Hypothalamus (tissue), 51 donors: ENCODE data around the gene SPOCK3.
A peak's percentile ranks its signal among the peaks of the same experiment; 100 is the strongest.

Experiments
- DNase-seq, 51 donors: peaks; one replicate each; lab custom pipeline; 2025; lab: John Stamatoyannopoulos, UW

SPOCK3 gene

DNA sequence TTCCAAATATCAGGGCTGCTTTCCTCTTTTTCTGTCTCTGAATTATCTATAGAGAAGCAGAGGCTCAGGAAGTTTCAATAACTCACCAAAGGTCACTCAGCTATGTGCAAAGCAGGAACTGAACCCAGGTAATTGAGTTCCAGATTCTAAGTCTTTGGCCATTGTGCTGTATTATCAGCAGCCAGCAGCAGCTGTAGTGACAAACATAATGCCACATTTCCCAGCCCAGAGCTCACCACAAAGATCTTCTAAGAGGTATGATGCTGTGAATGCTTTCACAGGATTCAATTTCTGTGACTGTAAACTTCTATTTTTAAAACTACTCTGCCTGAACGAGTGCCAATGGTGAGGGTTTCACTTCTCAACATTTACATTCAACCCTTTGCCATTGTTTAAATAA is 56.4 kb downstream of the SPOCK3 start:
- DNase-seq, result no peak

DNA sequence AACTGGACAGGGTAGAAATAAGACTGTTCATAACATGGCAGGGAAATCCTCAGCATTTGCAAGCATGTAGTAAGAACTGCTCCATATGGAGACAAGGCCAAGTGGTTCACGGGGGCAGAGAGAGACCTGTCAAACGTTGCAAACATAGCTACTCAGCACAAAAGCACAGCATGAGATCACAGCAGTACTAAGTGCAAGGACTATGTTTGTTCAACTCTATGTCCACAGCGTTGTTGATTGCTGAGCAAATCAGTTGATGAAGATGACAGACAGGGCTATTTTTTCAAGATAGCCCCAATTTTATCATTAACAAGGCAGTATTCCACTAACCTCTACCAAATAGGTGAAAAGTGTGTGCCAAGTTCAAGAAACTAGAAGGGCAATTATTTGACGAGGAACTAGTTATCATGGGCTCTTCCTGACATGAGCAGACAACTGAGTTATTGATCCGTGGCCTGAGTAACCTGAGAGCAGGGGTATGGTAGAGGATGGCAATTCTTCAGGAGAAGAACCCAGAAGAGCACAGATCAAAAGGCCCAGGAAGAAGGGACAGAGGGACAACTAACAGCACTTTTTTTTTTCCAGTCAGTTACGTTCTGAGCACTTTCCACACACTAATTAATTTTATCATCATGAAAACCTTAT is 57.4 kb downstream of the SPOCK3 start:
- DNase-seq, result no peak

DNA sequence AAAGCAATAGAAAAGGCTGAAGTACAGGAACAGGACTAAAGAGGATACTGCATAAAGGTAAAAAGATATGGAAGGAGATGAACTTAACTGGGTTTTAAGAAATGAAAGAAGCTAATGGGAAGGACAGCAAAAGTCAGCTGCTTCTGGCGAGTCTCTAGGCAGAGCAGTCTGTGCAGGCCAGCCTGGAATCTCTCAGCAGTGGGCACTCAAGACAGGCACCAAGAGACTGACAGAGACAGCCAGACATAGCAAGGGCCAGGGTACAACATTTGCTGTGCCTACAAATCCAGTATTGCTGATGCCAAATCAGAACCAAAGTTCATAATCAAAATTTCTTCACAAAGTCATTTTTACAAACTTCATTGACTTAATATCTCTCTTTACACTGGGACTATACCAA is 62.4 kb downstream of the SPOCK3 start:
- peak in 5 of 51 donors; percentile 0 to 23 (median 4) for DNase-seq

DNA sequence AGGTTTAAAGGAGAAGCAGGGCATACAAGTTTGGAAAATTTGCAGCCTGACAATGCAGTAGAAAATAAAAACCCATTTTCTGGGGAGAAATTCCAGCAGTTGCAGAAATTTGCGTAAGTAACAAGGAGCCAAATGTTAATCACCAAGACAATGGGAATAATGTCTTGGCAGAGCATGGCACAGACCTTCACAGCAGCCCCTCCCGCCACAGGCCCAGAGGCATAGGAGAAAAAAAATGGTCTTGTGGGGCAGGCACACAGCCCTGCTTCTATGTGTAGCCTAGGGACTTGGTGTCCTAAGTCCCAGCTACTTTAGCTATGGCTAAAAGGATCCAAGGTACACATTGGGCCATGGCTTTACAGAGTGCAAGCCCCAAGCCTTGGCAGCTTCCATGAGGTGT is 65.7 kb downstream of the SPOCK3 start:
- DNase-seq, result peak in 6 of 51 donors; percentile 0 to 22 (median 2)

DNA sequence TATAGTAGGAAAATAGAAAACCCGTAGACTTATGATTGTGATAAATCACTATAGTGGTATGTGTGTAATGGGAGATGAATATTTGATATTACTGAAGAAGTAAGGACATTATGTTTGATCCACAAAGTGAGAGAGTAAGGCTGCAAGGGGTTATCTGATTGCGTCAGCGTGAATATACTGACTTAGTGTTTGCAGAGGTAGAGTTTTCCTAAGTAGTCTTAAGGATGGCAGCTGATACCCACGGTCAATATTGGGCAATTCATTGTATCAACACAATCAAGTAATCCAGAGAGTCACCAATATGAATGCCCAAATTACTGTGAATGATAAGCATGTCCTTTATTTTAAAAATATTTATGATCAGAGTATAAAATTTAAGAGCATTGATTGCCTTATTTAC is 83.7 kb downstream of the SPOCK3 start:
- DNase-seq, result no peak

DNA sequence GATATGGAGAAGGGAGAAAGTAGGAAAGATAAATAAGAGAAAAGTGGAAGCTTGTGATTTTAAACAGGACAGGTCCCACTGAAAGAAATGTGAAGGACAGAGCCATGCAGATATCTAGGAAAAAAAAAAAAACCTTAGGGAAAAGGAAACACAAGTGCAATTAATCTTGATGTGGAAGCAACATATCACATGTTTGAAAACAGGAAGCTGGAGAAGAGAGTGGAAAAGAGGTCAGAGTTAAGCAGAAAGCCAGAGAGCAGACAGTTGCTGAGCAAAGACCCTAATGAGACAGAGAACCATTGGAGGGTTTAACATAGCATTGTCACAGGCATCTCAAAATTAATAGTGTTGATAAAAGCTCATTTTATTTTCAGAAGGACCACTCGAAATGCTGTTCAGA is 89.7 kb downstream of the SPOCK3 start:
- DNase-seq, result no peak

DNA sequence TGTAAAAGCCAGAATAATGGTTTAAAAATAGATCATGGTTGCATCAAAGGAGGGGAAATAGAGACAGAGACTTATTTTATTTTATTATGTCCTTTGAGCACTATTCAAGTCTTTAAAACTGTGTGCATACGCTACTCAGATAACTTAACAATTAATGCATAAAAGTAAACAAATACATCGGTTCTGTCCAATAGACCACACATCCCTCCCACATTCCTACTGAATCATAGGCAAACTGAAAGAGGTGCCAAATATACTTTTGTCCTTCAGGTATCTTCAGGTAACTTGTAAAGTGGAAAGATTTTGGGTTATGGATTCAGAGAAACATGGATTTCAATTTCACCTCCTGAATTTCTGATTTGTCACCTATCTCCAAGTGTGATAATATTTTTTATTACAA is 91.3 kb downstream of the SPOCK3 start:
- no peak for DNase-seq

DNA sequence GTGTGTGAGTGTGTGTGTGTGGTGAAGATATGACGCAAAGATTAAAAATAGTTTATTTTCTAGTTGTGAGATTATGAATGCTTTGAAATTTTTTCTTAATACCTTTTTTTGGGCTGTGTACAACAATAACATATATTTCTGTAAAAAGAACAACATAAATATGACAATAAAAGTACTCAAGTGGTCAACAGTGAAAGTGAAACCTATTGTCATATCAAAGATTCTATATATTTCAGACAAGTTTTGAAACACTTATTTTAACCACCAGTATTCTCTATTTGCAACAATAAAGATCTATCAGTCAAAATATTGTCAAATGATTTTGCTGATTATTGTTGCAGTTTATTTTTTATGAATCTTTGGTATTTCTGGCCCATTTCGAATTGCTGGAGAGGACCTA is 98.0 kb downstream of the SPOCK3 start:
- DNase-seq, result no peak

DNA sequence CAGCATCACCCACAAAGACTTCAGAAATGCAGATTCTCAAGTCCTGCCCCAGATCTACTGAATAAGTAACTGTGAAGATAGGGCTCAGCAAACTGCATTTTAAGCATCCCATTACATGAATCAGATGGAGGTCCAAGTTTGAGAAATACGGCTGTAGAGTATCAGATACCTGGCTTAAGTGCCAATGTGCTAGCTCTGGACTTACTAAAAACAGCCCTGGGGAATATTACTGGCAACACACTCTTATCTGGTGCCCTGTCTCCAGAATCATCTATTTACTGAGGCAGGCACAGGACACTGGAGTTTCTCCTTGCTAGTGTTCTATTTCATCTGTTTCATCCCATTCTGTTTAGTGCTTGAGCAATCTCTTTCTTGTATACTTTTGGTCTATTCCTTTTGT is 105.1 kb downstream of the SPOCK3 start:
- DNase-seq, result no peak

DNA sequence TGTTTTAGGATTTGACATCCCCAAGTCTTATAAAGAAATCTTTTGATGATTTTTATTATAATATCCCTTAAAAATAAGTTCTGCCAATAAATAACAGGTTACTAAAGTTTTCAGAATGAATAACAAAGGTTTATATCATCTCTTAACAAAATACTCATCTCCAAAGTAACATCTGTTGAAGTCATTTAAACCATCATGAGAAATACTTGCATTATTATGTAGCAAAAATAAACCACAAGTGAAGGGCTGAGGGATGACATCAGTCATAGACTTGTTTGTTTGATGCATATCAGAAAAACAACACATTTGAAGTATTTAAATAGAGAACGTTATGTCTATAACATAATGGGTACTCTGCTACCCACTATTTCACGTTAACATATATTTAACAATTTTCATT is 114.9 kb downstream of the SPOCK3 start:
- no peak for DNase-seq

DNA sequence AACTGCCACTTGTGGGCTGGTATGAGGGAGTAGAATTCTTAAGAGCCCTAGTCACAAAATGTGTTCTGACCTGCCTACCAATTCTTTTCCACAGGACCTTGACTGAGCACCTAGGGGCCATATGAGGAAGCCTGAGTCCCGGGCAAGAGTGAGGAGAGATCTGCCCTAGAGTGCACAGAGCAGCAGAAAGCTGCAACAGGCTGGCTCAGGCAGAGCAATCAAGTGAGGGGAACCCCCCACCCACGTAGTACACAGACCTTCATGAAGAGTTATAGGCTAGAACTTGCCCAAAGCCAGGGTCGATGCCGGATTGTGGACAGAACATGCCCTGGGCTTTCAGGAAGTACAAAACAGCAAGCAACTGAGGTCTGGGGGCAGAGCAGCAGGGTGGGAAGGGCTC is 117.0 kb downstream of the SPOCK3 start:
- DNase-seq, result no peak

DNA sequence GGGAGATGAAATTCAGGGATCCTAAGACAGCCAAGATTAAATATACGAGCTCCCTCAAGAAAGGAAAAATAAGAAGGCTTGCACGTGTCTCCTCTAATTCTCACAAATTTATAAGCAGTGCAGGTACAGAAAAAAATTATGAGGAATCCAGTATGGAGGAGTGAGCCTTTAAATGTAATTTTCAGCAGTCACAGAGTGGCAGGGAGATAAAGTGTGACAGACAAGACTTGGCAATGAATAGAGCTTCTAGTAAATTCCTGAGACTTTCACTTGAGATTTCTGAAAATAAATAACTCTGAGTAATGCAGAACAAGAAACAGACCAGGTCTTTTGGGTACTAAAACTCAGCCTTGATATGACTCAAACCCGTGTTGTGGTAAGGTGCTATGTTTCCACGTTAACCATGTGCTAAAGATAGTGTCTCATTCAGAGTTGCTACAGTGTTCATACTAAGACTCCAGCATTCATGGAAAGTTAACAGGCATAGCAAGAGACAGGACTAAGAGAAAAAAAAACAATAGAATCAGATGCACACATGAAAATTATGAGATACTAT is 119.8 kb downstream of the SPOCK3 start:
- no peak for DNase-seq

DNA sequence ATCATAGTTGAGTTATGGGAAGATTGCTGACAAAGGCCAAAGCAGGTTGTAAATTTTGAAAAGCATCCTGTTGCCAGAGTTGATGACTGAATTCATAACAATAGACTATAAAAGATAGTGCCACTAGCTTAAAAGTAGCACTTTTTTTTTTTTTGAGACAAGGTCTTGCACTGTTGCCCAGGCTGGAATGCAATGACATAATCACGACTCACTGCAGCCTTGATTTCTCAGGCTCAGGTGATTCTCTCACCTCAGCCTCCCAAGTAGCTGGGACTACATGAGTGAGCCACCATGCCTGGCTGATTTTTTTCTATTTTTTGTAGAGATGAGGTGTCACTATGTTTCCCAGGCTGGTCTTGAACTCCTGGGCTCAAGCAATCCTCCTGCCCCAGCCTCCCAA is 122.7 kb downstream of the SPOCK3 start:
- DNase-seq, result no peak

DNA sequence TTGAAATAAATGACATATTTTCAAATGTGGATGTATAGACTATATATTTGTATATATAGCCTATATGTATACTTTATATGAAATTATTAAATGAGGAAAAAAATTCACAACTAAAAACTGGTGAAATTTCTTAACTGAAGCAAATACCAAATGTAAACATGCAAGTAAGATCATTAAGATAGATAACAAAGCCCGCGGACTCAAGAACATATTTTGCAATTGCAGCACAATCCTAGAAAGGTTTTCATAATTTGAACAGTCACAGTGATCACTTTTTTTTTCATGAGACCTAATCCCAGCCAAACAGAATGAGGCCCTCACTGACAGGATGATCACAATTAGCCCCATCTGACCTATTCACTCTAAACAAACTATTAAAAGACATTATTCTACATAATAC is 123.2 kb downstream of the SPOCK3 start:
- DNase-seq, result no peak

DNA sequence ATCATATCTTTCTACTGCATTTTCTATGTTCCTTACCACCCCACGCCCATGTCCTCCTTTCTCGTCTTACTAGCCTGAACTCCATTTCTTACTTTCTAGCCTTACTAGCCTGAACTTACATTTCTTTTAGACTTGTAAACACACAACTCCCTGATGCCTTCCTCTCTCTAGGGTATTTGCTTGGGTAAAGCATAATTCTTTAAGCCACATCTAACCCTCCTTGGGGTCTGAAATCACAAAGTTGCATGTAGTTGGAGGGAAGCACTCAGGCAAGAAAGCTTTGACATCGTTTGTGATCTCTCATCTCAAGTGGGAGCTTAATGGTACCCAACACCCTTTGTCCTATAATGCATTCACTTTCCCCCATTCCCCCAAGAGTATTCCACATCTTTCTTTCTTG is 124.4 kb downstream of the SPOCK3 start:
- DNase-seq, result no peak

DNA sequence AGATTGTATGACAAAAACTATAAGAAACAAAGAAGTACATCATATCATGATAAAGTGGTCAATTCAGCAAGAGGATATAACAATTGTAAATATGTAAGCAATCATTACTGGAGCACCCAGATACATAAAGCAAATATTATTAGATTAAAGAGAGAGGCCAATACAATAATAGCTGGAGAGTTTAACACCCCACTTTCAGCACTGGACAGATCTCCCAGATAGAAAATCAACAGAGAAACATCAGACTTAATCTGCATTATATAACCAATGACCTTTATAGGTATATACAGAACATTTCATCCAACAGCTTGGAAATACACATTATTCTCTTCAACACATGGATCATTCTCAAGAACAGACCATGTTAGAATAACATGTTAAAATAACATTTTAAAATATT is 128.4 kb downstream of the SPOCK3 start:
- no peak for DNase-seq

DNA sequence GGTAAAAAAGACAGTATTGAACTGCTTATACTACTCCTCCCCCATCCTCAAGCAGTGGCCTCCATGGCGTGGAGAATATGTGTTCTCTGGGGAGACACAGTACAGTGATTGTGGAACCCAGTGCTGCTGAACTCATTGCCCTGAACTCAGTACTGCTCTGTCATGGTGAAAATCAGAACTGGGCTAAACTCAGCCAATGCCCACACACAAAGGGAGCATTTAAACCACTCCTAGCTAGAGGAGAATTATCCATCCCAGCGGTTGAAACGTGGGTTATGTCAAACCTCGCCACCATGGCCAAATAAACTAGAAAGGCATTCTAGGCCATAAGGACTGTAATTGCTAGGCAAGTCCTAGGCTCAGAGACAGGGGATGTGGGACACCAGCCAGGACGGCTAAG is 131.8 kb downstream of the SPOCK3 start:
- DNase-seq, result peak in 4 of 51 donors; percentile 2 to 15 (median 7)

DNA sequence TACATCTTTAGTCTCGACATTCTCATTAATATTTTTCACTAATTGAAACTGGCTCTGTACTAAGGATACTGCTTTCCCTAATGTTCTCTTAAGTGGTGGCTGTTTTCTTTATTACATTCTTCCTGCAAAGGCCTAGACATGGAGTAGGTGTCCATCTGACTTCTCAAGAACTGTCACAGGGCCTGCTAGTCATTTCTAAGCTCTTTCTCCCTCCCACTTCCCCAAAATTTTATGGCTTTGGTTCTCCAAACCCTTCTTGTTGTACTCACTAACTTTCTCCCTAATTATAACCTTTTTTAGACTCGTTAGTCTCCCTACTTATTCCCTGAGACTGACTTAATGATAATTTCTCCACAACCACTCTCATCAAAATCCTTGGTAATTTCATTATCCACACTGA is 133.3 kb downstream of the SPOCK3 start:
- no peak for DNase-seq

DNA sequence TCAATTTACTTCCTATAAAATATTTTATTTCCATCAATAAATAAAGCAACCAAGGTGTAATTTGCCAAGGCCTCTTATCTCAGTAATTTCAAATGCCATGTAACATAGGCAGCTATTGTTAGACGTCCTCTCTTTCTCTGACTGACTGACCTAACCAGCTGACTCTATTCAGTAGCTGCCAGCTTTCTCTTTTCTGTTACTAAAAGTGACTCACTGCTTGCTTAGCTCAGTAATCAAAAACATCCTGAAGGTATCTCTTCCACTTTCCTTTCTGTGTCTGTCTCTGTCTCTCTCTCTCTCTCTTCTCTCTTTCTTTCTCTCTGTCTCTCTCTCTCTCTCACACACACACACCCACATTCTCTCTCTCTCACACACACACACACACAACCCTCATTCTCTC is 134.2 kb downstream of the SPOCK3 start:
- DNase-seq, result peak in 11 of 51 donors; percentile 0 to 74 (median 14)

DNA sequence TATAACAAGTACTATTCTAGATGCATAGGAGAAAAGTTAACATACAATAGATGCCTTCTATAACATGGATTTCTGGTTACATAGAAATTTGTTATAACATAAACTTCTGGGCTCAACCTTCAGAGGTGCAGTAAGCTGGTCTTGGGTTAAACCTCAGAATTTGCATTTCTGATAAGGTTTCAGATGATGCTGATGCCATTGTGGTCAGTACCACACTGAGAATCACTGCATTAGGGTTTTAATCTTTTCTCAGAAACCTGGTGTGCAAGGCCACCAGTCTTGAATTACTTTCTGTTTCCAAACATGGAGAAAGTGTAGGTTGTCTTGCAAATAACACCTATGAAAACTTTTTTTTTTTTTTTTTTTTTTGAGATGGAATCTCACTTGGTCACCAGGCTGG is 146.2 kb downstream of the SPOCK3 start:
- no peak for DNase-seq

DNA sequence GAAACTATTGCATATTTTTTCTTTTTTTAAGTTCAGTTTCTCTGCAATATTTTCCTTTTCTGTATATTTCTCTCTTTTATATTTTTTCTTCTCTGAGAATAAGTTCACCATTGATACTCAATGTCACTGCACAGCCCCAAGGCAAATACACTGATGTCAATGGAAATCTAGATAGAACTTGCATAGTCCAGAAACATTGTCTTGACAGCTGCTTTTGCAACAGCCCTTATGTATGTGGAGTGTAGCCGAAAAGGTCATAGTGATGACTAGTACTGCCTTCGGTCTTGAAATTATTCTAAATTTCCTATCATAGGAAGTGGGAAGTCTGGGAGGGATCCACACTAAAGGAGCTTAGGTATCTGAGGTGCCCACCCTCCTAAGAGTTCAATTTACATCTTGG is 150.0 kb downstream of the SPOCK3 start:
- DNase-seq, result no peak

DNA sequence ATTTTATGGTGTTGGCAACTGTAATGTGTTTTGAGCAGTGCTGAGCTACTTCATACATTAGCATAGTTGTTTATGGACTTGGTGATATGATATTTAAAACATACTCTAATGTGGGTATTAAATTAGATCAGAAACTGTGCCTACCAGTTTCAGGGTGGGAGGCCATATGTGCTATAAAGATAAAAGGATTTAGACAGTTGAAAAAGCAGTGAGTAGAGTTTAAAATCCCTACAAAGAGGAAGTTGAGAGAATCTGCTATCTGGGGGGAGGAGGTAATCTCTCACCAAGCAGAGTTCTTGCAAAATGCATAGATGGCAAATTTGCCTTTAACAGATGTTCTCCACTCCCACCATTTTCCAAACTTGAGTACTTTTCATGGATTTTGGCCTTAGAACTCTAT is 154.5 kb downstream of the SPOCK3 start:
- DNase-seq, result no peak

DNA sequence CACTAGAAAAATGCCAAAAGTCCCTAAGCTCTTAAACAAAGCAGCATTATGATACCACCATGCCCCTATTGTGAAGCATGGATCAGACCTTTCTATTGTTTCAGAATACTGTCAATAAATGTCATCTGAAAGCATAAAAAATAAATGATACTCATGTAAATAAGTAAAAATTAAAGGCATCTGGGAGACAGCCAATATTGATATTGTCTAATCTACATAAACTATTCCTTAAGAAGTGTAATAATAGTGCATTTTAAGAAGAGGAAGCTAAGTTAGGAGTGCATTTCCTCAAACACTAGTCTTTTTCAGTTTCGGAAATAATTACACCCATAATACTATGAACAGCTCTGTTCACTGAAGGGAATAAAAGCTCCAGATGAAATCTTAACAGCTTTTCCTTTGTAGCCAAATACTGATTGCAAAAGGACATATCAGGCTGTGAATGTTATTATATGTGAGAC is 181.6 kb downstream of the SPOCK3 start:
- peak in 1 of 51 donors; percentile 21 for DNase-seq
